Thoracic aorta (tissue), 2 donors: ENCODE measurements around the gene ULK2. TPM values are rescaled to one million over a fixed set of nuclear protein-coding genes. Genes with fewer than 3 reads are reported as not detected.

Source experiments
- ATAC-seq: fragments of 150-250 bp; one replicate; pipeline ENCODE4 v1.8.0; 2017; ENCODE audit warnings: low read depth; ENCODE audit not compliant: insufficient number of reproducible peaks, low FRiP score
- DNase-seq: peaks from one replicate; pipeline ENCODE4 v3.0.0-alpha.2; 2020; ENCODE audit warnings: low spot score
- H3K27ac ChIP-seq, 2 donors: fragments of 200-600 bp; sonication (generic); 1 replicate in 1 of 2; 2 replicates in 1 of 2; pipeline ENCODE4 v1.5.1; 2016; ENCODE audit warnings: mild to moderate bottlenecking in 2 of 2, moderate library complexity in 2 of 2
- H3K27me3 ChIP-seq: fragments of 200-600 bp; sonication (generic); replicated peaks from 2 replicates; pipeline ENCODE4 v1.6.0; 2016; ENCODE audit warnings: mild to moderate bottlenecking; ENCODE audit not compliant: insufficient read depth
- H3K36me3 ChIP-seq: fragments of 200-600 bp; sonication (generic); one replicate; pipeline ENCODE4 v1.5.1; 2016
- H3K4me1 ChIP-seq, 2 donors: fragments of 200-600 bp; sonication (generic); 1 replicate in 1 of 2; 2 replicates in 1 of 2; pipeline versions ENCODE4 v1.5.1 to v1.6.0; 2016; ENCODE audit warnings: low read depth in 2 of 2, mild to moderate bottlenecking in 1 of 2; ENCODE audit not compliant: control insufficient read depth in 1 of 2
- H3K4me3 ChIP-seq: fragments of 200-600 bp; sonication (generic); 2 replicates; pipeline ENCODE4 v1.5.1; 2016; ENCODE audit warnings: mild to moderate bottlenecking
- H3K9me3 ChIP-seq: fragments of 200-600 bp; sonication (generic); 2 replicates; pipeline ENCODE4 v1.5.1; 2016
- total RNA-seq, 2 donors: library from RNA; depleted of rRNA; stranded (reverse); fragments of >200 nt; gene quantifications; one replicate each; pipeline versions ENCODE4 v1.1.0 to v1.2.3, GENCODE V29; 2016
- TF ChIP-seq, protein P1 (sequence below): fragments of 200-600 bp; sonication (generic); IDR thresholded peaks from one replicate; pipeline ENCODE4 v1.5.1; 2019; ENCODE audit warnings: antibody characterized with exemption

Gene ULK2
- total RNA-seq, 2 donors from 2014 or later, result 24.8 TPM

DNA sequence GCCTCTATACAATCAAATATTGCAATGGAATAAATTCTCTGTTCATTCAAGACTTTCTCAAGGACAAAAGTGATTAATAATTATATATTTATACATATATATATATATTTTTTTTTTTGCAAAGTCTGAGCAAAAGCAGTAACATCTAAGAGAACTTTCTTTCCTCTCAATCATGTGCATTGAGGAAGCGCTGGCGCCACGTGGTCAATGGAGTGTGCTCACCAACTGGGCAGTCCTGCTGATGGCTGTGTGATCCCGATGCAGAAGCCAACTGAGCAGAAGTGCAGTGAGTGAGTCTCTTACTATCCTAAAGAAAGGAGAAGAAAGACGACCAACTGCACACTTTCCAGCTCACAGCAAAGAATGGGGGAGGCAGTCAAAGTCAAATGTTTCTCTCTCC, 37.2 kb upstream of the ULK2 start:
- ATAC-seq, result no peak
- peaks cover 48% of the 10 kb centered on the region for H3K36me3 ChIP-seq
- no peak overlapping the region for H3K4me3 ChIP-seq
- H3K27me3 ChIP-seq, result no peaks in the 10 kb centered on the region
- no peak overlapping the region for H3K27ac ChIP-seq
- TF ChIP-seq, protein P1, sequence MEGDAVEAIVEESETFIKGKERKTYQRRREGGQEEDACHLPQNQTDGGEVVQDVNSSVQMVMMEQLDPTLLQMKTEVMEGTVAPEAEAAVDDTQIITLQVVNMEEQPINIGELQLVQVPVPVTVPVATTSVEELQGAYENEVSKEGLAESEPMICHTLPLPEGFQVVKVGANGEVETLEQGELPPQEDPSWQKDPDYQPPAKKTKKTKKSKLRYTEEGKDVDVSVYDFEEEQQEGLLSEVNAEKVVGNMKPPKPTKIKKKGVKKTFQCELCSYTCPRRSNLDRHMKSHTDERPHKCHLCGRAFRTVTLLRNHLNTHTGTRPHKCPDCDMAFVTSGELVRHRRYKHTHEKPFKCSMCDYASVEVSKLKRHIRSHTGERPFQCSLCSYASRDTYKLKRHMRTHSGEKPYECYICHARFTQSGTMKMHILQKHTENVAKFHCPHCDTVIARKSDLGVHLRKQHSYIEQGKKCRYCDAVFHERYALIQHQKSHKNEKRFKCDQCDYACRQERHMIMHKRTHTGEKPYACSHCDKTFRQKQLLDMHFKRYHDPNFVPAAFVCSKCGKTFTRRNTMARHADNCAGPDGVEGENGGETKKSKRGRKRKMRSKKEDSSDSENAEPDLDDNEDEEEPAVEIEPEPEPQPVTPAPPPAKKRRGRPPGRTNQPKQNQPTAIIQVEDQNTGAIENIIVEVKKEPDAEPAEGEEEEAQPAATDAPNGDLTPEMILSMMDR, result no peak
- H3K9me3 ChIP-seq, result no peaks in the 10 kb centered on the region
- no peaks in the 10 kb centered on the region for H3K4me1 ChIP-seq
- no peak for DNase-seq

GRCh38 chr17:19904412-19904811, 36.7 kb upstream of the ULK2 start:
- no peak overlapping the region for H3K27ac ChIP-seq
- peaks cover 43% of the 10 kb centered on the region for H3K36me3 ChIP-seq

DNA sequence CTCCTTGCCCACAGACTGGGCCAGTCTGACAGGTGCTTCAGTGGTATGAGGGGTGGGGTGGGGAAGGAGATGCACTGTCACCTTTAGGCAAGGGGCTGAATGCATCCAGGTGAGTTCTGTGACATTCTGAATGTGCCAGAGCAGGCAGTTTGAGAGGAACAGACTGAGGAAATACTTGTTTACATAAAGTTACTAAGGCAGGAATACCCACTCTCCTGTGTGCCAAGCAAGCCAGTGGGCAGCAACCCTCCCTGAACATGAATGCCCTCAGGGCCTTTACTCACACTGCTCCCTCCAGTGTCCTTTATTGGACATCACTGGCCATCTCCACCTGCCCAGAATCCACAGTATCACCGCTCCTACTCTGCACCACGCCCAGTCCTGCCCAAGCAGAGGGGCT, 33.1 kb upstream of the ULK2 start:
- DNase-seq (no peak), ATAC-seq (no peak)
- H3K27me3 ChIP-seq, result no peaks in the 10 kb centered on the region
- no peak overlapping the region for H3K4me3 ChIP-seq
- no peak overlapping the region for H3K27ac ChIP-seq
- H3K9me3 ChIP-seq, result no peaks in the 10 kb centered on the region
- TF ChIP-seq, protein P1, result no peak
- no peaks in the 10 kb centered on the region for H3K4me1 ChIP-seq
- H3K36me3 ChIP-seq, result peaks cover 16% of the 10 kb centered on the region

More at GRCh38 chr17:19904412-19904811, 36.7 kb upstream of the ULK2 start:
- no peak overlapping the region for H3K4me3 ChIP-seq
- ATAC-seq, result no peak
- TF ChIP-seq, protein P1, result no peak
- no peaks in the 10 kb centered on the region for H3K27me3 ChIP-seq
- H3K4me1 ChIP-seq, result no peaks in the 10 kb centered on the region
- no peak for DNase-seq
- no peaks in the 10 kb centered on the region for H3K9me3 ChIP-seq

DNA sequence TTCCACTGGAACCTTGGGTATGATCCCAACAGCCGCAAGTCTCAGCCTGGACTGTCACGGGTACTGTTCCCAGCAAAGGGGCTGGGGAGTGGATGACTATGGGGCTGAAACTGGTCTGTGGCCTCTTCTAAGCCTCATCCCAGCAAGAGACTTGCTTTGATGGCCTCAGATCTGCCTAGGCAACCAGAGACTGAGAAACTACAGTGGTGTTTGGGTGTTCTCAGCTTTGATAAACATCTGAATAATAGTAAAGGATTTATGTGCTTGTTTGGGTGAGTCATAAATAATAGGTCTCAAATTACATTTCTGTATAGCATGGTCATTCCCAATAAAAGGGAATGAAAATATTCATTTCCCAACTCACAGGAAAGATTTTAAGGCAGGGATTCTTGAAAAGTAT, 30.2 kb upstream of the ULK2 start:
- DNase-seq (no peak), ATAC-seq (no peak)
- Histone ChIP-seq H3K4me1 (no peaks in the 10 kb centered on the region), H3K27me3 (no peaks in the 10 kb centered on the region), H3K36me3 (peaks cover under 1% of the 10 kb centered on the region), H3K4me3 (no peak overlapping the region), H3K27ac (no peak overlapping the region), H3K9me3 (no peaks in the 10 kb centered on the region)
- TF ChIP-seq, protein P1, result no peak

- TF ChIP-seq, protein P1, result no peak
- Histone ChIP-seq H3K9me3 (no peaks in the 10 kb centered on the region), H3K4me3 (no peak overlapping the region), H3K36me3 (no peaks in the 10 kb centered on the region), H3K27ac (no peak overlapping the region), H3K4me1 (no peaks in the 10 kb centered on the region), H3K27me3 (no peaks in the 10 kb centered on the region)
- ATAC-seq (no peak), DNase-seq (no peak)
Observed at GRCh38 chr17:19897090-19897837, 29.5 kb upstream of the ULK2 start.
